Ovary (tissue), 9 donors: ENCODE data around the gene PPM1H. TPM values are rescaled to one million over a fixed set of nuclear protein-coding genes. Genes with fewer than 3 reads are reported as not detected.

ENCODE experiments used
- DNase-seq, 5 donors: peaks; one replicate each; pipeline ENCODE4 v3.0.0-alpha.2; 2019 to 2020
- H3K27ac ChIP-seq, 2 donors: fragments of 200-600 bp; one replicate each; pipeline versions ENCODE4 v1.5.1 to v1.8.0; 2019 to 2022
- H3K27me3 ChIP-seq: fragments of 200-600 bp; one replicate; pipeline ENCODE4 v1.8.0; 2022
- H3K36me3 ChIP-seq: fragments of 200-600 bp; sonication (generic); one replicate; pipeline ENCODE4 v1.5.1; 2019
- H3K4me1 ChIP-seq: one replicate; pipeline ENCODE4 v1.8.1; 2013; ENCODE audit warnings: mild to moderate bottlenecking, moderate library complexity; ENCODE audit not compliant: insufficient read depth
- H3K4me3 ChIP-seq: fragments of 200-600 bp; sonication (generic); one replicate; pipeline ENCODE4 v1.5.1; 2017
- H3K9me3 ChIP-seq, 2 donors: fragments of 200-600 bp in 1 of 2; sonication (generic) in 1 of 2; one replicate each; pipeline versions ENCODE4 v1.5.1 to v1.8.1; 2013 to 2019; ENCODE audit warnings: mild to moderate bottlenecking in 1 of 2, moderate library complexity in 1 of 2
- EP300 ChIP-seq: sonication (generic); formaldehyde crosslinking; IDR thresholded peaks from one replicate; pipeline ENCODE4 v1.6.1; 2017; ENCODE audit warnings: antibody characterized with exemption
- POLR2A ChIP-seq: fragments of 450-650 bp; IDR thresholded peaks from one replicate; pipeline ENCODE4 v1.6.1; 2017; ENCODE audit warnings: antibody characterized with exemption, mild to moderate bottlenecking, moderate library complexity
- WGBS, 3 donors: extraction: QIAGEN DNeasy Blood & Tissue Kit in 1 of 3; methylation state at CpG; one replicate each; pipeline versions ENCODE4 v1.1.5 to v1.1.7; 2013 to 2017; 5-methylcytosine and 5-hydroxymethylcytosine counted together
- intact Hi-C, 4 donors: fragments of 100-400 bp; cut with DNase I; formaldehyde crosslinking; loops; one replicate each; pipeline versions ENCODE4 v1.11.0 to v1.15.1; 2022 to 2023
- polyA plus RNA-seq, 2 donors: library from polyadenylated mRNA; stranded (reverse); fragments of 200-250 nt in 1 of 2; fragments of 350-450 nt in 1 of 2; fragmentation: Illumina TruSeq in 1 of 2; extraction: RNeasy Lipid Tissue Mini Kit (QIAGEN cat#74804) in 1 of 2; gene quantifications; one replicate each; pipeline ENCODE4 v1.2.3, GENCODE V29; 2013 to 2014
- total RNA-seq, 7 donors: library from RNA; depleted of rRNA in 2 of 7; stranded (reverse); fragments of >200 nt in 2 of 7; fragmentation: NEBNext Ultra II Directional in 3 of 7; extraction: Animal tissue kit (Norgen Biotek cat#: 25700) in 3 of 7; gene quantifications; one replicate each; pipeline versions ENCODE4 v1.1.0 to v1.2.4, GENCODE V29; 2016 to 2023
- TF ChIP-seq, protein P1 (sequence below), 3 donors: fragments of 450-650 bp in 2 of 3; fragments of 200-600 bp in 1 of 3; IDR thresholded peaks; one replicate each; pipeline versions ENCODE4 v1.5.1 to v1.8.0; 2016 to 2022; ENCODE audit warnings: antibody characterized with exemption in 3 of 3, mild to moderate bottlenecking in 1 of 3
- donor health status: DM: no; HTN: no; CAD: no; lungs with moderate emphysema.
- donor health status: DM: no; HTN: no; CAD: no.
- donor health status: Bipolar disorder and iron deficiency.
- donor health status: DM: yes; HTN: yes; CAD: no.
- donor health status: DM: no; HTN: no; CAD: no.
- donor health status: DM: yes; HTN: yes; CAD: no.

PPM1H gene
- total and polyA plus RNA-seq, 9 donors, result 1.6 to 45.4 (median 12.0) TPM

GRCh38 chr12:62802984-62803383 is 132.0 kb downstream of the PPM1H start:
- 76 to 81% (median 77%) methylated on average over 4 of the region's 4 CpGs for WGBS, 3 donors
- intact Hi-C loops, result loop anchor here in 3 of 4 donors (5.0 to 10.0 kb wide), 3 partner anchors 221 to 348 kb away; no protein-coding TSS in a partner anchor
- Histone ChIP-seq H3K27ac (no peak overlapping the region), H3K36me3 (no peaks in the 10 kb centered on the region), H3K9me3 (no peaks in the 10 kb centered on the region), H3K4me1 (no peaks in the 10 kb centered on the region), H3K4me3 (no peak overlapping the region), H3K27me3 (no peaks in the 10 kb centered on the region)
- no peak for DNase-seq
- no peak for TF ChIP-seq EP300

DNA sequence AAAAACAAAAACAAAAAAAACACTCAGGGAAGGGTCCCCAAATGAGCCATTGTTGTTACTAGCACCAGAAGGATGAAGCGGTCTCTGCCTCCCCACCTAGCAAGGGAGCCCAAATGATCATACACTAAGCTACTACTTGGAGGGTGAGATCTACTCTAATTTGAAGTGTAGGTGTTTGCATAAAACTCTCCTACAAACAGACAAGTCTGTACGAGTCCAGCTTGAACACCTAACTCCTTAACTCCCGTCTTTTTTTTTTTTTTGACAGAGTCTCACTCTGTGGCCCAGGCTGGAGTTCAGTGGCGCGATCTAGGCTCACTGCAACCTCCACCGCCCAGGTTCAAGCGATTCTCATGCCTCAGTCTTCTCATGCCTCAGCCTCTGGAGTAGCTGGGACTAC is 132.6 kb downstream of the PPM1H start:
- Histone ChIP-seq H3K36me3 (no peaks in the 10 kb centered on the region), H3K27me3 (no peaks in the 10 kb centered on the region), H3K27ac (no peak overlapping the region), H3K9me3 (no peaks in the 10 kb centered on the region), H3K4me1 (no peaks in the 10 kb centered on the region), H3K4me3 (no peak overlapping the region)
- intact Hi-C loops, result loop anchor here in 3 of 4 donors (5.0 to 10.0 kb wide), 3 partner anchors 220 to 348 kb away; no protein-coding TSS in a partner anchor
- no peak for DNase-seq
- TF ChIP-seq, protein P1, sequence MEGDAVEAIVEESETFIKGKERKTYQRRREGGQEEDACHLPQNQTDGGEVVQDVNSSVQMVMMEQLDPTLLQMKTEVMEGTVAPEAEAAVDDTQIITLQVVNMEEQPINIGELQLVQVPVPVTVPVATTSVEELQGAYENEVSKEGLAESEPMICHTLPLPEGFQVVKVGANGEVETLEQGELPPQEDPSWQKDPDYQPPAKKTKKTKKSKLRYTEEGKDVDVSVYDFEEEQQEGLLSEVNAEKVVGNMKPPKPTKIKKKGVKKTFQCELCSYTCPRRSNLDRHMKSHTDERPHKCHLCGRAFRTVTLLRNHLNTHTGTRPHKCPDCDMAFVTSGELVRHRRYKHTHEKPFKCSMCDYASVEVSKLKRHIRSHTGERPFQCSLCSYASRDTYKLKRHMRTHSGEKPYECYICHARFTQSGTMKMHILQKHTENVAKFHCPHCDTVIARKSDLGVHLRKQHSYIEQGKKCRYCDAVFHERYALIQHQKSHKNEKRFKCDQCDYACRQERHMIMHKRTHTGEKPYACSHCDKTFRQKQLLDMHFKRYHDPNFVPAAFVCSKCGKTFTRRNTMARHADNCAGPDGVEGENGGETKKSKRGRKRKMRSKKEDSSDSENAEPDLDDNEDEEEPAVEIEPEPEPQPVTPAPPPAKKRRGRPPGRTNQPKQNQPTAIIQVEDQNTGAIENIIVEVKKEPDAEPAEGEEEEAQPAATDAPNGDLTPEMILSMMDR (IDR thresholded peaks at IDR 0.05), result no peak
- TF ChIP-seq POLR2A (no peak), EP300 (no peak)
- WGBS, 3 donors, result 93 to 96% (median 94%) methylated on average over 7 of the region's 7 CpGs

DNA sequence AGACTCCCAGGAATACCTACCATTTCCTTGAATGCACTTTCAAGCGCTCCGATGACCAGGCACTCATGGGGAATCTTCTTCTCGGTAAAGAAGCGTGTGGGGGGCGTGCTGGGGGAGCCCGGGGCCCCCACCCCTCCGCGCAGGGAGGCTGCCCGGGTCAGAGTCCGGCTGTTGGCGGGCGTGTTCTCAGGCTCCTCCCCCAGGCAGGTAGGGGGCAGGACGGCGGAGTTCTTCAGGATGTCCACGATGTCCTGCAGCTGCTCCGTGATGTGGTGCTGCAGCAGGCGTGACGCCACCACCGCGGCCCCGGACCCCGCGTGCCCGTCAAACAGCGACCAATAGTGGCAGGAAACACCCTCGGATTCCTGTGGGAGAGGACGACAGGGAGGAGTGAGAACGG is 133.2 kb downstream of the PPM1H start:
- no peak for TF ChIP-seq EP300
- TF ChIP-seq, protein P1 (IDR thresholded peaks at IDR 0.05), result no peak
- no peak for TF ChIP-seq POLR2A
- WGBS, 3 donors, result 87 to 90% (median 88%) methylated on average over 28 of the region's 28 CpGs
- H3K27me3 ChIP-seq, result no peaks in the 10 kb centered on the region
- no peak overlapping the region for H3K27ac ChIP-seq
- H3K9me3 ChIP-seq, result no peaks in the 10 kb centered on the region
- no peaks in the 10 kb centered on the region for H3K4me1 ChIP-seq
- no peak for DNase-seq
- H3K4me3 ChIP-seq, result no peak overlapping the region
- intact Hi-C loops, result loop anchor here in 3 of 4 donors (5.0 to 10.0 kb wide), 3 partner anchors 219 to 347 kb away; no protein-coding TSS in a partner anchor
- no peaks in the 10 kb centered on the region for H3K36me3 ChIP-seq

GRCh38 chr12:62800707-62801400 is 134.1 kb downstream of the PPM1H start:
- no peaks in the 10 kb centered on the region for H3K36me3 ChIP-seq
- intact Hi-C loops, result loop anchor here in 3 of 4 donors (5.0 to 10.0 kb wide), 3 partner anchors 219 to 346 kb away; no protein-coding TSS in a partner anchor
- no peak for DNase-seq
- H3K27ac ChIP-seq, result no peak overlapping the region
- H3K9me3 ChIP-seq, result no peaks in the 10 kb centered on the region
- no peak overlapping the region for H3K4me3 ChIP-seq
- TF ChIP-seq POLR2A (no peak), EP300 (no peak)
- no peaks in the 10 kb centered on the region for H3K4me1 ChIP-seq
- WGBS, 3 donors, result 83 to 87% (median 84%) methylated on average over 13 of the region's 13 CpGs
- no peaks in the 10 kb centered on the region for H3K27me3 ChIP-seq

GRCh38 chr12:62799766-62800406 is 135.1 kb downstream of the PPM1H start:
- Histone ChIP-seq H3K27ac (no peak overlapping the region), H3K4me1 (no peaks in the 10 kb centered on the region), H3K9me3 (no peaks in the 10 kb centered on the region), H3K36me3 (no peaks in the 10 kb centered on the region), H3K27me3 (no peaks in the 10 kb centered on the region), H3K4me3 (no peak overlapping the region)
- intact Hi-C loops, result loop anchor here (5.0 to 10.0 kb wide), 7 partner anchors 195 to 365 kb away; no protein-coding TSS in a partner anchor
- TF ChIP-seq, protein P1 (IDR thresholded peaks at IDR 0.05), result no peak
- no peak for TF ChIP-seq POLR2A
- TF ChIP-seq EP300, result no peak
- DNase-seq, result no peak
- WGBS, 3 donors, result 79 to 82% (median 80%) methylated on average over 9 of the region's 9 CpGs
